Activated T-cell treated with anti-CD3 and anti-CD28 coated beads, Interleukin-2, amount 50 U/mL, for 1 hour (primary cell): Measurements from ENCODE around the gene NEDD4.
"Not testable (repeated sequence)": the region's sequence is repeated elsewhere in the genome, so short reads cannot be mapped to it uniquely, and the experiment has no call there.

Source experiments
- DNase-seq: peaks from one replicate; pipeline ENCODE4 v3.0.0-alpha.2; 2020

NEDD4 gene

DNA sequence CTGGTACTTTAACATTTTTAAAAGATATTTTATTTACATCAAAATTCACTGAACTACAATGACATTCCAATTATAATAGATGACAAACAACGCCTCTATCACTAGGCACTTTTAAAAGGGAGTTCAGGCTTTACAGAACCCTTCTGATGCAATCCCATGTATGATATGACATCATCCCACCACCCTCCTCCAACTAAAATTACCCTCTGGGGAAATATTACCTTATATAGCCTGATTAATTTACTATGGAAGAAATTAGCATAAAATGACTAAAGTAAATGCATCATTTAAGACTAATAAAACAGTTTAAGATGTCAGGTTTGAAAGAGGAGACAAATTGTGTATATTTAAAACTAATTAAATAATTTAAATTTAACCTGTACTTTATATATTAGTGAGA lies 10.4 kb upstream of the NEDD4 start:
- DNase-seq = not testable (repeated sequence)

DNA sequence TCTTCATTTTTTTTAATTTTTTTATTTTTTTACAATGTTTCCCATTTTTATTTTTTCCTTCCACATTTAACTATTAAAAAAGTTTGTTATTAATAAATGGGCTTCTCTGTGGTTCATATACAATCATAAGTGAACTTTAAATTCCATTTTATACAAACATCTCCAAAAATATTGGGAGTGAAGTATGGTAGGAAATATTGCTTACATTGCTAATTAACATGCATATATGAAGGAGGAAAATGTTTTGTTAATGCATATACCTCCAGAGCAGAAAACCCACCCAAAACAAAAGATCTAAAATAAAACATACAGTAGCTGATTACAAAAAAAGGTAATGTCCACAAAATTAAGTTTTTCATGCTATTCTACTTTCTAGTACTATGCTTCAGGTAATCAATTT lies 9.9 kb upstream of the NEDD4 start:
- DNase-seq = not testable (repeated sequence)

DNA sequence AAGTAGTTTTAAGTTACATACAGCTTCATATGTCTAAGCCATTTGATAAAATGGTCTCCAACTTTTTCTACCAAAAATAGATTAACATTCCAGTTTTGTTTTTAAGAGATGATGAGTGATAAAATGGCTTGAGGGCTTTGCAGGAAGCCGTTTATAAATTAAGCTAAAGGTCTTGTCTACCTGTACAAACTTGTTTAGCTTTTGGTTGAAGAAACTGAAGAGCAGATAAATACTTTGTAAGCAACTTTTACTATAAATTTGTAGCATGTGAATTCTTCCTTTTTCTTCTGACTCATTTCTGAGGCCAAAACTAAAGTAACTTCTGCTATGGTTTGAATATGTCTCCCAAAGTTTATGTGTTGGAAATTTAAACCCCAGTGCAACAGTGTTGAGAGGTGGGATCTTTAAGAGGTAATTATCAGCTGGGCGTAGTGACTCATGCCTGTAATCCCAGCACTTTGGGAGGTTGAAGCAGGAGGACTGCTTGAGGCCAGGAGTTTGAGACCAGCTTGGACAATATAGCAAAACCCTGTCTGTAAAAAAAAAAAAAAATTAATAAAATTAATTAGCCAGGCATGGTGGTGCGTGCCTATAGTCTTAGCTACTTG lies 8.2 kb upstream of the NEDD4 start:
- DNase-seq = no peak

DNA sequence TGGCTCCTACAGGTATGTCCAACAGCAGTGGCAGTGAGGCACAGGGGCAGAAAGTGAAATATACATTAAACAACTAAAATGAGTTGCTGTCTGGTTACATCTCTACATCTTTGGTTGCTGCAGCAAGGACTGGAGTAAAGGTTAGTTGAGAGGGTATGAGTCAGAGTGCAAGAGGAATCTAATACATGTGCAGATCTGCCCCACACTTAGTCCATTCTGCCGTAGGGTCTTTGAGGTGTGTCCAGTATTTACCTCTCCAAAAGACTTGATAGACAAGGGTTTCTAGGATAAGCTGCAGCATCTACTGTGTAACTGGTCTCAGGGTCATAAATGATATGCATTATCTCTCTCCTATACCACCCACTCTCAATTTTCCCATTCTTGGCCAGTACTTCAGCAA lies 6.2 kb upstream of the NEDD4 start:
- no peak for DNase-seq

DNA sequence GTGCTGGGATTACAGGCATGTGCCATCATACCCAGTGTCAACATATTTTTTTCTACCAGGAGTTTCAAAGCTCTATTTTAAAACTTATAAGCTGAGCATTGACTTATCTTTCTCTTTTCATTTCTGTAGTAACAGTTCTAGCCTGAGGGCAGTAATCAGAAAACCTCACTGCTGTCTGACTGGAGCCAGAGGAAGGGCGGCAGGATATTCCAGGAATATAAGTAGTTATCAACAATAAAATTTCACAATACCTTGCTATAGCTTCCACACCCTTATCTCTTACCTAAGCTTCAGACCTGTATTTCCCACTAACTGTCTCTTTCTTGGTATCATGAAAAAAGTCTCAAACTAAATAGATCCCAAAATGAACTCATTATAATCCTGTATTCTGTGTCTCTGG lies 5.1 kb upstream of the NEDD4 start:
- DNase-seq = no peak

DNA sequence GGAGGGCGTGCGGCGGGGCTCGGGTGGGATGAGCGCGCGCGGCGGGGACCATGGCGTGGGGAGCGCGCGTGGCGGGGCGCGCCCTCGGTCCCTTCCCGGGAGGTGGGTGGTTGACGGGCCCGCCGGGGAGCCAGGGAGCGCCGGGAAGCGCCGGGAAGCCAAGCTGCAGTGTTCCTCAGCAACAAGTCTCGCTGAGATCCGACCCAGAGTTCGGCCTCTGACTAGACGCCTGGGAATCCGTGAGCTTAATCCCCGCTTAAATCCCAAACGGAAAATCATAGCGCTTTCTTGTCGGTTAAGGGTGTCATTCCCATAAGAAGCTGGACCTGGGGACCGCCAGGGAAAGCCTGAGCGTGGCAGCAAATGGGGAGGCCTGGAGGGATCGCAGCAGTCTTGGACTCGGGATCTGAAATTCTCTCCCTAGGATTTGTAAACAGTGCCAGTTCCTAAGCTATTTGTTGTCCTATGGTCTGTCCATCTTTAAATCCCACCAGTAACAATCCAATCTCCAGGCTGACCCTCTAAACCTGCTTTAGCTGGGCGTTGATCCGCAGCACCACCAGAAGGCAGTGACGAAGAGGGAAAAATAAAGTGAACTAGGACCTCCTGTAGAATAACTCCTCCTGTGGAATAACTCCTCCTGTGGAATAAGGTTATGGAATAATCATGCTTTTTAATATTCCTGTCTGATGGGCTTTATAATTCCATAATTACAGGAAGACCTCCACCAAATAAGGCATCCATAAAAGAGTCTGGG lies 570 bp upstream of the NEDD4 start:
- DNase-seq = no peak

DNA sequence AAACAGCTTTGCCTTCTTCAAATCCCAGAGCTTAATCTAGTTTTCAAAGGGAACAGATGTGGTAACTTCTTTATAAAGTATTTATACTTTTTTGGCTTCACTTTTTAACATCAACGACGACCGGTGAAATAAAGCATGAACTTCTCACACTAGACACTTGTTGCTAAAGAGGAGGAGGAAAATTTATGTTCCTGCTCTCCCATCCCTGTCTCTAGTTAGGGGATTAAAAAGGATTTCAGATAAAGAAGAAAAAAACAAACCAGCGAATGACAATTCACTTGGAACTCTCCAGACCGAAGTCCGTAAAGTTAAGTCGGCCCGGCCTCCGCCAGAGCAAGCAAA lies 672 bp downstream of the NEDD4 start:
- DNase-seq = no peak

DNA sequence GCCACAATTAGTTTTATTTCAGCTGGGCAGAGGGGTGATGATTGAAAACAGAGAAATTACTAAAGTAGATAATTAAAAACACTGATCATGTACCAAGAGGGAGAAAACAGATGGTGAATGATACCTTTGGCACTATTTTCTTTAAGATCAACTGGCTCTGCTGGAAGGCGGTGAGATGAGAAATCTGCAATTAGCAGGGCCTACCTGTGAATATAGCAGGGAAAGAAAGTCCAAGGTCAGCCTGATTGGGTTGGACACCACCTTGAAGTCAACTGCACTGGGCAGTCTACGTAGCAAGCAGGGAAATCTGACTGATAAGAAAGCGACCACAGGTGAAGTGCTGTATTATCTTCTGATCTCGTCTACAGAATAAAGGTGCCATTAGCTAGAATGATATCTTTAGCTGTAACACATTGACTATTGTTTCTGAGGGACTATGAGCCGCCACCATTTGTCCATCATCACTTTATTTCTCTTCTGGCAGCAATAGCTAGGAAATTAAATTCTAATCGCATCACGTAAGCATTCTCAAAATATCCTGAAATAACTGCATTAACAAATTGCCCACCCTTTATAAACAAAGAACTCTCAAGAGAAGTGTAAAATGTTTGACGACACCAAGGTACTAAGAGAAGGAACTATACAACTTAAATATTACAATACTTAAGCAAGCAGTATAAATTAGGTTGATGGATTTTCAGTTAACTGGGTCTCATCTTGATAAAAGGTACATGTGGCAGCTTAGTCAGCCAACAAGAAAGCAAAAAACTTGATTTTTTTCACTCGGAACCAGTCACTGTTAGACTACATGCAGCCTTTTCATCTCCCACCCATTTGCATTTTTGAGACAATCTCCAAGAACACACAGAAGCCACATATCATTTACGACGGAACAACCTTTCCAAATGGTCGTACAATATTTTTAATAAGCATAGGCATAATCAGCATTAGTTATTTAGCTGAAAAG lies 1.3 kb downstream of the NEDD4 start:
- no peak for DNase-seq

DNA sequence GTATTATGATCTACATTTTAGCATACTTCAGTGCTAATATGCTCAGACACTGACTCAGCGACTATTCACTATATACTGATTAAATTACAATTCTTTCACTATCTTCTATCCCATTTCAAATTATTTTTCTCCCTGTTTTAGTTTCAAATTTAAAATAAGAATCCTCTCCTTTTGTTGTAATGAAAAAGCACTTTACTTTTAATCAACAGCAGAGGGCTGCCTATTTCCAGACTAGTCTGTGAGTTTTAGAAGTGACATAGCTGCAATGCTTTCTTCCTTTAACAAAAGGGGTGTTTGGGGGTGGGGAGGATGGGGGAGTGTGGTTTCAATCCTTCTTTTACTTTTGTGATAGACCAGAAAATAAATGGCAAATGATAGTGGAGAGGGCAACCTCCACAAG lies 2.4 kb downstream of the NEDD4 start:
- DNase-seq = no peak

DNA sequence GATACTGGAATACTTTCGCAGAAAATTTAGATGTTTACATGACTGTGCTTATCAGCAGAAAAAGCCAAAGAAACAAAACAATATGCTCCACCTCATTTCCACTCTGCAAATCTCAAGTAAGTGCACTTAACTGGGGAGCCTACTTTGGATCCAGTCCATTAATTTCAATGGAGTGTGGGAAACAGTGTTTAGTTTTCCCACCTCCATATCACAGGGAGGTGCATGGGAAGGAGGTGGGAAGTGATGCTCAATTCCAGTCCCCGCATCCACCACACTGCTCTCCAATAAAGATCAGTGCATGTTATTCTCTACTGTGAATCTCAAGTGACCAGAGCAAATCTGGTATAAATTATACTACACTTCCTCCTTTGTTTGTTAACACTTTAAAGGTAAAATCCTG lies 2.9 kb downstream of the NEDD4 start:
- no peak for DNase-seq

DNA sequence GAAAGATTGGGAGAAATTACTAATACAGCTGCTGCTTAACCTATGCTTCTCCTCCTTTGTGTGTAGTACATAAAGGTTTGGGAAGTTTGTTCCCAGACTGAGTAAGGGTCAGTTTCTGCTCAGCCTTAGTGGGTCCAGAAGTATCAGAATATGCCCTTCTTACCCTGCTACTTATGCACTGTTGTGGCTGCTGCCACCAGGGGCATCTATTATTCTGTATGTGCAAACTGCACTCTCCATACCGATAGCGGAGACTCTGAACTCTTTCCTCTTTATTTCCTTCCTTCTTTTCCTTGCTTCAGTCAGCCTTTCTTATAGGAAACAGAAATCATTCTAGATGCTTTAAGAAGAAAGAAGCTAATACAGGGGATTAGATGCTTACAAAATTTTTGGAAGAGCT lies 4.0 kb downstream of the NEDD4 start:
- no peak for DNase-seq

DNA sequence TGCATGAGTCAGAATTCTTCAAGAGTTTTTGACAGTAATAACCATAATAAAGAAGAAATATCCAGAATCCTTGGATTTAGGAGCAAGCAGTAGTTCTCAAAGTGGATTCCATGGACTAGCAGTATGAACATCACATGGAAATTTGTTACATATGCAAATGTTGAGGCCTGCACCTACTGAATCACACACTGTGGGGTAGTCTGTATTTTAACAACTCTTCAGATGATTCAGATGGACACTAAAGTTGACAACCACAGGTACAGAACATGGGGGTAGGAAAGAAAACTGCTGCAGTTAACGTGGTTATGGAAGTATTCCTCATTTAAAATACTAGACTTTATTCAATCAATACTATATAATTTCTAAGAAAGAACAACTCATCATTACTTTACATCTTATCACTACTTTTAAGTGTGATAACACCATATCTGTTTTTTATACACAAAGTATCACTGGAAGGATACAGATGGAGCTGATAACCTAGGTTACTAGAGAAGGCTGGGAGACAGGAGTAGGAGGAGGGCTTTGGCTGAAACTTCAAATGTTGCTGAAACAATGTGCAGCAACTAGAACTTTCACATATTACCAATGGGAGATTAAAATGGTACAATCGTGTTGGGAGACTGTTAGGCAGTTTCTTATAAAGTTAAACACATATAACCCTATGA lies 11.7 kb downstream of the NEDD4 start:
- no peak for DNase-seq

DNA sequence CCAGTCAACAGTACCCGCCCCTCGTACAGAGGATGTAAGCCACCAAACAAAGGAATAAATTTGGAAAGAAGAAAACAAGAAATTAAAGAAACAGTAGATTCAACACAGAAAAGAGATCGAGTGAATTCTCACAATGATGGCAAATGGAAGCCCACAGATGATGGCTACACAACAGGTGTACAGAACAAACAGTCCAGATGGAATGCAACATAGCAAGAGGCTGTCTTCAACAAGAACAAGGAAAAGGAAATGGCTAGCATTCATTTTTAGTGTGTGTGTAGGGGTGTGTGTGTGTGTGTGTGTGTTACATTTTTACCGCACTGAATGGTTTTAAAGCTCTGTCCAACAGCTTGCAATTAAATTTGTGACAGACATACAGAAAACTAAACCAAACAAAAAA lies 12.9 kb downstream of the NEDD4 start:
- no peak for DNase-seq

DNA sequence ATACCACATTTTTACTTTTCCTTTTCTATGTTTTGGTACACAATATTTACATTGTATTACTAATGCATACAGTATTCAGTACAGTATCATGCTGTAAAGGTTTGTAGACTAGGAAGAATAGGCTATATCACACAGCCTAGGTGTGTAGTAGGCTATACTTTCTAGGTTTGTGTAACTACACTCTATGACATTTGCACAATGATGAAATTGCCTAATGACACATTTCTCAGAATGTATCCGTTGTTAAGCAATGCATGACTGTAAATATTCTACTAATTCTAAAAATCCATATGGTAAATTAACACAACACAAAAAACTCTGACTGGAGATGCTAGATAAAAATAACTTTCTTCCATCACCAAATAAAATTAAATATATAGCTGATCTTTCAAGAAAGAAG lies 16.2 kb downstream of the NEDD4 start:
- DNase-seq = no peak

DNA sequence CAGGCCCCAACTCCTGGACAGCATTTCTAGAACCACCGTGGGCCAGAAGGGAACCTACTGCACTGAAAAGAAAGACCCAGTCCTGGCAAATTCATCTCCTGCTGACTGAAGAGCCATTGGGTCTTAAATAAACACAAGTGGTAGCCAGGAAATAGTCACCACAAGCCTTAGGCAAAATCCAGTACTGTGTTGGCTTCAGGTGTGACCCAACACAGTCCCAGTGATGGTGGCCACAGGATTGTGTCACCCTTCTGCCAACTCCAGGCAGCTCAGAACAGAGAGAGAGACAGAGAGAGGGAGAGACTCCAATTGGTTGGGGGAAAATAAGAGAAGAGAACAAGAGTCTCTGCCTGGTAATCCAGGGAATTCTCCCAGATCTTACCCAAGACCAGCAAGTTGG lies 23.1 kb downstream of the NEDD4 start:
- no peak for DNase-seq

DNA sequence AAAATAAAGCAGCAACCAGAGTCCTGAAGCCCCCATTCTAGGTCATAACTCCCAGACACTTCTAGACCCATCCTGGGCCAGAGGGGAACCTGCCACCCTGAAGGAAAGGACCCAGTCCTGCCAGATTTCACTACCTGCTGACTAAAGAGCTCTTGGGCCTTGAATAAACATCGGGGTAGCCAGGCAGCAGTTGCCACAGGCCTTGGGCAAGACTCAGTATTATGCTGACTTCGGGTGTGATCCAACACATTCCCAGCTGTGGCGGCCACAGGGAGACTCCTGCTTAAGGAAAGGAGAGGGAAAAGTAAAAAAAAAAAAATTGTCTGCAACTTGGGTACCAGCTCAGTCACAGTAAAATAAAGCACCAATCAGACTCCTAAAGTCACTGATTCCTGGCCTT lies 23.8 kb downstream of the NEDD4 start:
- no peak for DNase-seq

DNA sequence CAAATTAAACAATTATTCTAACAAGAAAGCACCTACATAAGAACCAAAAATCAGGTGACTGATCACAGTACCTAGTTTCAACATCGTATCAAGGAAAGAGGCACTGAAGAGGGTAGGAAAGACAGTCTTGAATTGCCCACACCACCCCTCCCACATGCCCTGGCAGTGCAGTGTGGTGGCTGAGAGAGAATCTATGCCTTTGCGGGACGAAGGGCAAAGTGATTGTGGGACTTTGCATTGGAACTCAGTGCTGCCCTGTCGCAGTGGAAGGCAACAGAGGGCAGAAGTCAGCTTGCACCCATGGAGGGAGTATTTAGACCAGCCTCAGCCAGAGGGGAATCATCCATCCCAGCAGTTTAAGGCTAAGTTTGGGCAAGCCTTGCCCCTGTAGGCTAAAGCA lies 24.5 kb downstream of the NEDD4 start:
- no peak for DNase-seq

DNA sequence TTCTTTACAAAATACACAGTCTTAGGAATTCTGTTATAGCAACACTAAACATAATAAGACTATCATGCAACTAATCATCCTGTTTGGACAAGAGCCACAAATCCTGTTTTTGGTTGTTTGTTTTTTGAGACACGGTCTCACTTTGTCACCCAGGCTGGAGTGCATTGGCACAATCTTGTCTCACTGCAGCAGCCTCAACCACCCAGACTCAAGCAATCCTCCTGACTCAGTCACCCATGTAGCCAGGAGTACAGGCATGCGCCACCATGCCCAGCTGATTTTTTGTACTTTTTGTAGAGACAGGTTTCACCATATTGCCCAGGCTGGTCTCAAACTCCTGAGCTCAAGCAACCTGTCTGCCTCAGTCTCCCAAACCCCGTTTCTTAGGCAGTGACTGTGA lies 28.3 kb downstream of the NEDD4 start:
- DNase-seq = no peak

DNA sequence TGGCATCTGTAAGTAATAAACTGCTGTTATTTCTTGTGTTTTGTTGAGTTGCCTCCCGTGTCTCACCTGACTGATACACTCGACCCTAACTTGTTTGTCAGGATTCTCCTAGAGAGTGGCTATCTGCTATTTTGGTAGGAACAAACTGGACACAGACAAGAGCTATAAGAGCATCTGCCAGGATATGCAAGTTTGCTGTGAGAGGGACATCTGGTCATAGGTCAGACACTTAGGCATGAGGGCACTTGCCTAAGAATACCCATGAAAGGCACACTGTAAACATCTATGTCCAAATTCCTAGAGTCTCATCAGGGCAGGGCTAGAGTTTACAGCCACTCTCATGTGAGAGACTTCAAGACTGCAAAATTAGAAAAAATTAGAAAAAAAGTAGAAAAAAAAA lies 32.5 kb downstream of the NEDD4 start:
- no peak for DNase-seq

DNA sequence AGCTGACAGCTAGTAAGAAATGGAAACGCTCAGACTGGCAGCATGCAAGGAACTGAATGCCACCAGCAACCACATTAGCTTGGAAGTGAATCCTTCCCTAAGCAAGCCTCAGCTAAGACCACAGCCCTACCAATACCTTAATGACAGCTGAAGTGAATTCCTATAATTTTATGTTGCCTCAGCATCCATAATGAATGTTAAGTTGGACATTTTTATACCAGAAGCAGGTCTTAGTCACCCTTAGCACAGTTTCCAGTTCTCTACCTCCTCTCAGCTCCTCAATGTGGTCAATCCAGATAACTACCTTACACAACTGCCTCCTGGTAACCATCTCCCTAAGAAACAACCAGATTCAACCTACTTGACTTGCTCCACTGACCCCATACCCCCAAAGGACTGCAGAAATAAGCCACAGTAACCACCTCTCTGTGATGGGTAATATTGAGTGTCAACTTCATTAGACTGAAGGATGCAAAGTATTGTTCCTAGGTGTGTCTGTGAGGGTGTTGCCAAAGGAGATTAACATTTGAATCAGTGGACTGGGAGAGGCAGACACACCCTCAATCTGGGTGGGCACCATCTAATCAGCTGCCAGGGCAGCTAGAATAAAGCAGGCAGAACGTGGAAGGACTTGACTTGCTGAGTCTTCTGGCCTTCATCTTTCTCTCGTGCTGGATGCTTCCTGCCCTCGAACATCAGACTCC lies 33.5 kb downstream of the NEDD4 start:
- no peak for DNase-seq

DNA sequence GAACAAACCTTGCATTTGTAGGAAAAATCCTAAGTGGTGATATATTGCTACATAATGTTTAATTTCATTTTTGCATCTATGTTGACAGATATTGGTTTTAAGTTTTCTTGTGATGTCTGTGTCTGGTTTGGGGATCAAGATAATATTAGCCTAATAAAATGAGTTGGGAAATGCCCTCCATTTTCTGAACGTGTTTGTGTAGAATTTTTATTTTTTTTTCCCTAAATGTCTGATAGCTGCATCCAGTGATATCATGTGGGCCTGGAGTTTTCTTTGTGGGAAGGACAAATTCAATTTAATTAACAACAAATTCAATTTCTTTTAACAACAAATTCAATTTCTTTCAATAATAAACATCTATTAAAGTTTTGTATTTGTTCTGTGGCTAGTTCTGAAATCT lies 35.1 kb downstream of the NEDD4 start:
- DNase-seq = no peak

DNA sequence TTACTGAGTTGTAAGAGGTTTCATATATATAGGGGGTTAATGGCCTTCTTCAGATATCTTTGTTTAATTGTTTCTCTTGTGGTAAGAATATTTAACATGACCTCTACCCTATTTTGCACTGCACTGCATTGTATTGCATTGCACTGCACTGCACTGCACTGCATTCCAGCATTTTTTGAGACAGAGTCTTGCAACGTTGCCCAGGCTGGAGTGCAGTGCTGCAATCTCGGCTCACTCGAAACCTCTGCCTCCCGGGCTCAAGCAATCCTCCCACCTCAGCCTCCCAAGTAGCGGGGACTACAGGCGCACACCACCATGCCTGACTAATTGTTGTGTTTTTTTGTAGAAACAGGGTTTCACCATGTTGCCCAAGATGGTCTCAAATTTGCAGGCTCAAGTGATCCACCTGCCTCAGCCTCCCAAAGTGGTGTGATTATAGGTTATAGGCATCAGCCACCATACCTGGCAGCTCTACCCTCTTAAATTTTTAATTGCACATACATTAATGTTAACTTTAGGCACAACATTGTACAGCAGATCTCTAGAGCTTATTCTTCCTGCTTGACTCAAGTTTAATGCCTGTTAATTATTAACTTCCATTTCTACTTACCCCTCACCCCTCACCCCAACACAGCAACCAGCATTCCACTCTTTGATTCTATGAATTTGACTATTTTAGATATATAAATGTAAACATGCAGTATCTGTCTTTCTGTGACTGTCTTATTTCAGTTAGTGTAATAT lies 38.4 kb downstream of the NEDD4 start:
- no peak for DNase-seq
